ENCODE results near the gene LDLRAD3. TPM values are rescaled to one million over a fixed set of nuclear protein-coding genes. Genes with fewer than 3 reads are reported as not detected.
A peak's percentile ranks its signal among the peaks of the same experiment; 100 is the strongest.

The LDLRAD3 gene
- total RNA-seq, 1 donor from 2014 or later: 32.5 TPM

GRCh38 chr11:35954205-35954604 is 10.3 kb downstream of the LDLRAD3 start:
- no peak for DNase-seq (ENCODE audit: low read depth)

GRCh38 chr11:35955636-35956035 is 11.8 kb downstream of the LDLRAD3 start:
- DNase-seq (ENCODE audit: low read depth): no peak

GRCh38 chr11:35962369-35963138 is 18.7 kb downstream of the LDLRAD3 start:
- DNase-seq (ENCODE audit: low read depth): no peak

GRCh38 chr11:35963911-35964310 is 20.0 kb downstream of the LDLRAD3 start:
- no peak for DNase-seq (ENCODE audit: low read depth)

GRCh38 chr11:35964841-35965240 is 21.0 kb downstream of the LDLRAD3 start:
- no peak for DNase-seq (ENCODE audit: low read depth)

GRCh38 chr11:35967042-35967441 is 23.2 kb downstream of the LDLRAD3 start:
- DNase-seq (ENCODE audit: low read depth): peak; percentile 81

GRCh38 chr11:35968386-35969088 is 24.7 kb downstream of the LDLRAD3 start:
- DNase-seq (ENCODE audit: low read depth): no peak

- DNase-seq (ENCODE audit: low read depth): peak; percentile 17
Observed at GRCh38 chr11:35969089-35970042, 25.5 kb downstream of the LDLRAD3 start.

GRCh38 chr11:35970445-35970844 is 26.6 kb downstream of the LDLRAD3 start:
- DNase-seq (ENCODE audit: low read depth): no peak

GRCh38 chr11:35971841-35972422 is 28.1 kb downstream of the LDLRAD3 start:
- DNase-seq (ENCODE audit: low read depth): peak; percentile 78

- DNase-seq (ENCODE audit: low read depth): no peak
Observed at GRCh38 chr11:35974882-35975589, 31.2 kb downstream of the LDLRAD3 start.

- DNase-seq (ENCODE audit: low read depth): no peak
Observed at GRCh38 chr11:35976434-35976833, 32.6 kb downstream of the LDLRAD3 start.

- no peak for DNase-seq (ENCODE audit: low read depth)
Observed at GRCh38 chr11:35978183-35978582, 34.3 kb downstream of the LDLRAD3 start.

- DNase-seq (ENCODE audit: low read depth): no peak
Observed at GRCh38 chr11:35978891-35979290, 35.0 kb downstream of the LDLRAD3 start.

- peak; percentile 41 for DNase-seq (ENCODE audit: low read depth)
Observed at GRCh38 chr11:35980686-35981390, 37.0 kb downstream of the LDLRAD3 start.

- DNase-seq (ENCODE audit: low read depth): no peak
Observed at GRCh38 chr11:35981581-35981980, 37.7 kb downstream of the LDLRAD3 start.

- no peak for DNase-seq (ENCODE audit: low read depth)
Observed at GRCh38 chr11:35982061-35982460, 38.2 kb downstream of the LDLRAD3 start.

- DNase-seq (ENCODE audit: low read depth): no peak
Observed at GRCh38 chr11:35983981-35984380, 40.1 kb downstream of the LDLRAD3 start.

- no peak for DNase-seq (ENCODE audit: low read depth)
Observed at GRCh38 chr11:35986947-35987346, 43.1 kb downstream of the LDLRAD3 start.

GRCh38 chr11:35990170-35990569 is 46.3 kb downstream of the LDLRAD3 start:
- peak; percentile 68 for DNase-seq (ENCODE audit: low read depth)

Measured in myocyte (in vitro differentiated cells).